CD4-positive, alpha-beta memory T cell (primary cell): ENCODE results near the gene FKBP4. TPM values are rescaled to one million over a fixed set of nuclear protein-coding genes. Genes with fewer than 3 reads are reported as not detected.
A peak's percentile ranks its signal among the peaks of the same experiment; 100 is the strongest.

ENCODE experiments used
- CTCF ChIA-PET: fragments of 350-600 bp; sonication (Branson Sonifier 250); formaldehyde crosslinking; loops from one replicate; lab custom pipeline; 2021; ENCODE audit warnings: inconsistent platforms; ENCODE audit not compliant: partially characterized antibody; lab: Charles Lee
- POLR2A ChIA-PET: fragments of 350-600 bp; sonication (Branson Sonifier 250); formaldehyde crosslinking; loops from one replicate; lab custom pipeline; 2021; ENCODE audit not compliant: partially characterized antibody; lab: Charles Lee
- DNase-seq, 5 donors: peaks; one replicate each; pipeline versions ENCODE4 v3.0.0 to v3.0.0-alpha.2; 2020 to 2022; ENCODE audit warnings: mixed read lengths in 1 of 5
- H3K27ac ChIP-seq: one replicate; pipeline ENCODE4 v1.7.0; 2013; ENCODE audit warnings: low read depth, low read length
- H3K27me3 ChIP-seq: 2 replicates; pipeline ENCODE4 v1.7.0; 2013; ENCODE audit warnings: mild to moderate bottlenecking, low read length, moderate library complexity; ENCODE audit not compliant: insufficient read depth
- H3K36me3 ChIP-seq: 2 replicates; pipeline ENCODE4 v1.7.0; 2013; ENCODE audit warnings: mild to moderate bottlenecking, low read length, moderate library complexity; ENCODE audit not compliant: insufficient read depth
- H3K4me1 ChIP-seq: 2 replicates; pipeline ENCODE4 v1.7.0; 2013; ENCODE audit warnings: mild to moderate bottlenecking, low read length, moderate library complexity; ENCODE audit not compliant: insufficient read depth
- H3K4me3 ChIP-seq, 2 donors: one replicate each; pipeline ENCODE4 v1.7.0; 2013; ENCODE audit warnings: low read length in 2 of 2, mild to moderate bottlenecking in 1 of 2
- H3K9me3 ChIP-seq, 2 donors: one replicate each; pipeline ENCODE4 v1.7.0; 2013; ENCODE audit warnings: low read length in 2 of 2, control low read depth in 1 of 2; ENCODE audit not compliant: control insufficient read depth in 1 of 2
- H3K27ac Mint-ChIP-seq, 7 donors: one replicate each; pipeline ENCODE4 v1.8.0; 2020 to 2021; ENCODE audit warnings: mixed read lengths in 7 of 7, mild to moderate bottlenecking in 6 of 7, inconsistent platforms in 3 of 7, moderate library complexity in 3 of 7
- H3K27me3 Mint-ChIP-seq, 2 donors: one replicate each; pipeline ENCODE4 v1.8.0; 2020 to 2021; ENCODE audit warnings: mixed read lengths in 2 of 2
- H3K36me3 Mint-ChIP-seq, 2 donors: one replicate each; pipeline ENCODE4 v1.8.0; 2020 to 2021; ENCODE audit warnings: mixed read lengths in 2 of 2, inconsistent platforms in 1 of 2, mild to moderate bottlenecking in 1 of 2
- H3K4me1 Mint-ChIP-seq, 4 donors: one replicate each; pipeline ENCODE4 v1.8.0; 2020 to 2021; ENCODE audit warnings: mixed read lengths in 4 of 4, mild to moderate bottlenecking in 1 of 4
- H3K4me3 Mint-ChIP-seq, 8 donors: one replicate each; pipeline ENCODE4 v1.8.0; 2020 to 2021; ENCODE audit warnings: mixed read lengths in 8 of 8, mild to moderate bottlenecking in 7 of 8, moderate library complexity in 6 of 8, inconsistent platforms in 3 of 8
- H3K9me3 Mint-ChIP-seq, 8 donors: one replicate each; pipeline ENCODE4 v1.8.0; 2020 to 2021; ENCODE audit warnings: mixed read lengths in 8 of 8, mild to moderate bottlenecking in 5 of 8, inconsistent platforms in 3 of 8, moderate library complexity in 1 of 8
- intact Hi-C: fragments of 100-400 bp; cut with micrococcal nuclease; formaldehyde crosslinking; loops from one replicate; pipeline ENCODE4 v1.15.1; 2023
- polyA plus RNA-seq, 2 donors: library from polyadenylated mRNA; unstranded; fragments of 300-500 nt; fragmentation: Illumina TruSeq; gene quantifications; one replicate each; pipeline ENCODE4 v1.2.3, GENCODE V29; 2021
- total RNA-seq, 2 experiments: library from RNA; stranded (reverse); gene quantifications; one replicate each; pipeline ENCODE4 v1.2.3, GENCODE V29; 2021

Gene FKBP4
- total and polyA plus RNA-seq, 4 experiments from 2014 or later = 24.9 to 53.3 (median 43.1) TPM

DNA sequence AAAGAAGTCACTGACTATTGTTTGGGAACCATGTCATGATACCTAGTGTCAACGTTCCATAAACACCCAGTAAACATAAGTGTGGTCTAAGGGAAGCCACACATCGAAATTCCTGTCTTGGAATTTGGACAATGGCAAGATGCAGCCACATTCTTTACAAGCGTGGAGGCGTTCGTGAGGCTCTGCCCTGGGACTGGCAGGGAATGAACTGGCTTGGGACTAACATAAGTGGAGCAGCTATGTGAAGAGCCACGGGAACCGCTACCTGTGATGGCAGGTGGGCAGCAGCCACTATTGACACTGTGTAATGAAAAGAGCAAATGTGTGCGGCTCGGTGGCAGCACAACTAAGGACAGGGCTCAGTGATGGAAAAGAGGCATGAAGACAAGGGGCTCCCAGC, 50.0 kb downstream of the FKBP4 start:
- Mint-ChIP-seq H3K36me3 (peaks cover 37 to 52% of the 10 kb centered on the region in 2 donors), H3K9me3 (no peaks in the 10 kb centered on the region), H3K4me1 (peaks cover 0 to 3% (median under 1%) of the 10 kb centered on the region in 4 donors), H3K27ac (peak overlapping the region in 1 of 7 donors; percentile 81), H3K4me3 (no peak overlapping the region), H3K27me3 (no peaks in the 10 kb centered on the region)
- Histone ChIP-seq H3K27me3 (no peaks in the 10 kb centered on the region), H3K27ac (no peak overlapping the region), H3K4me1 (no peaks in the 10 kb centered on the region), H3K36me3 (peaks cover 15% of the 10 kb centered on the region), H3K4me3 (no peak overlapping the region), H3K9me3 (no peaks in the 10 kb centered on the region)
- intact Hi-C loops = loop anchor here (10.0 kb wide), 1 partner anchor 200 kb away; no protein-coding TSS in a partner anchor
- ChIA-PET POLR2A (no interaction called here), CTCF (interaction anchor here (0.6 to 1.5 kb wide), 4 partner anchors 9 to 197 kb away, joined by 3 to 6 read pairs (median 4); no protein-coding TSS in a partner anchor)
- DNase-seq = no peak

GRCh38 chr12:2845280-2845679, 50.5 kb downstream of the FKBP4 start:
- Histone ChIP-seq H3K9me3 (no peaks in the 10 kb centered on the region), H3K4me1 (no peaks in the 10 kb centered on the region), H3K27me3 (no peaks in the 10 kb centered on the region), H3K27ac (no peak overlapping the region), H3K4me3 (no peak overlapping the region), H3K36me3 (peaks cover 14% of the 10 kb centered on the region)
- Mint-ChIP-seq H3K27ac (no peak overlapping the region), H3K4me3 (no peak overlapping the region), H3K9me3 (no peaks in the 10 kb centered on the region), H3K36me3 (peaks cover 35 to 52% of the 10 kb centered on the region in 2 donors), H3K4me1 (peaks cover 0 to 3% (median under 1%) of the 10 kb centered on the region in 4 donors), H3K27me3 (no peaks in the 10 kb centered on the region)
- CTCF ChIA-PET = interaction anchor here (1.1 to 1.5 kb wide), 4 partner anchors 9 to 196 kb away, joined by 3 to 6 read pairs (median 4); no protein-coding TSS in a partner anchor
- no peak for DNase-seq
- intact Hi-C loops = loop anchor here (10.0 kb wide), 1 partner anchor 200 kb away; no protein-coding TSS in a partner anchor
- POLR2A ChIA-PET = no interaction called here

DNA sequence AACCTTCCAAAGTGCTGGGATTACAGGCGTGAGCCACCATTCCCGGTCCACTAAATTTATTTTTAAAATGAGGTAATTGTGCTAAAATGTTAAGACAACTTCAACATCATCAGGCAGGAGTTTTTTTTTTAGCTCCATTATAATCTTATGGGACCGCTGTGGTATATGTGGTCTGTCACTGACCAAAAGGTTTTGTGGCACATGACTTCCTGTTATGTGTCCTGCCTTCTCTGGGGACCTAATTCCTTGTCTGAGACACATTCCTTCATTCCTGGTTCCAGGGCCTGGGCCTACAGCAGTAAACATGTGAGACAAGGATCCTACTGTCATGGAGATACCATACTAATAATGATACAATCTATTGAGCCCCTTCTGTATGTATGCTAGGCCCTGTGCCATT, 57.2 kb downstream of the FKBP4 start:
- H3K4me1 Mint-ChIP-seq = peaks cover 0 to 6% (median 0%) of the 10 kb centered on the region in 4 donors
- no peaks in the 10 kb centered on the region for H3K27me3 Mint-ChIP-seq
- no peaks in the 10 kb centered on the region for H3K9me3 Mint-ChIP-seq
- H3K27me3 ChIP-seq = no peaks in the 10 kb centered on the region
- no peak overlapping the region for H3K27ac ChIP-seq
- DNase-seq = no peak
- no peaks in the 10 kb centered on the region for H3K4me1 ChIP-seq
- intact Hi-C loops = no loop called here
- ChIA-PET POLR2A (no interaction called here), CTCF (interaction anchor here (0.8 to 1.7 kb wide), 3 partner anchors 18 to 92 kb away, joined by 3 to 4 read pairs (median 3); no protein-coding TSS in a partner anchor)
- peaks cover 21 to 31% of the 10 kb centered on the region in 2 donors for H3K36me3 Mint-ChIP-seq
- H3K27ac Mint-ChIP-seq = no peak overlapping the region
- no peak overlapping the region for H3K4me3 Mint-ChIP-seq
- peaks cover 3% of the 10 kb centered on the region for H3K36me3 ChIP-seq
- H3K4me3 ChIP-seq = no peak overlapping the region
- H3K9me3 ChIP-seq = no peaks in the 10 kb centered on the region

GRCh38 chr12:2853626-2854025, 58.9 kb downstream of the FKBP4 start:
- peaks cover 0 to 6% (median 0%) of the 10 kb centered on the region in 4 donors for H3K4me1 Mint-ChIP-seq
- intact Hi-C loops = no loop called here
- POLR2A ChIA-PET = no interaction called here

More at GRCh38 chr12:2853626-2854025, 58.9 kb downstream of the FKBP4 start:
- Histone ChIP-seq H3K9me3 (no peaks in the 10 kb centered on the region), H3K27me3 (no peaks in the 10 kb centered on the region), H3K4me1 (no peaks in the 10 kb centered on the region), H3K27ac (no peak overlapping the region), H3K36me3 (peaks cover 3% of the 10 kb centered on the region), H3K4me3 (no peak overlapping the region)
- CTCF ChIA-PET = interaction anchor here (0.7 to 2.3 kb wide), 3 partner anchors 10 to 1930 kb away, joined by 3 to 8 read pairs (median 6); no protein-coding TSS in a partner anchor
- no peak overlapping the region for H3K4me3 Mint-ChIP-seq
- H3K36me3 Mint-ChIP-seq = peaks cover 13 to 23% of the 10 kb centered on the region in 2 donors
- peak overlapping the region in 1 of 7 donors; percentile 79 for H3K27ac Mint-ChIP-seq
- no peaks in the 10 kb centered on the region for H3K9me3 Mint-ChIP-seq
- H3K27me3 Mint-ChIP-seq = no peaks in the 10 kb centered on the region
- peak in 3 of 5 donors; percentile 15 to 24 (median 18) for DNase-seq

Other genes with a start within 250 kb of the FKBP4 start
- 100 to 1,000 TPM; 116 to 133 TPM for gene ITFG2, start 17.7 kb downstream of the FKBP4 start, total RNA-seq
- 10 to 100 TPM; 45.8 to 47.1 TPM for gene ITFG2, start 17.7 kb downstream of the FKBP4 start, polyA plus RNA-seq
- not detected for gene NRIP2, start 40.1 kb downstream of the FKBP4 start, total RNA-seq
- 1 to 10 TPM in 1 of 2 donors, under 1 TPM in 1; 0.29 to 2.0 TPM for gene NRIP2, start 40.1 kb downstream of the FKBP4 start, polyA plus RNA-seq
- gene TEX52, start 62.1 kb downstream of the FKBP4 start, total RNA-seq = not detected
- not detected for gene TEX52, start 62.1 kb downstream of the FKBP4 start, polyA plus RNA-seq
- under 1 TPM; 0.30 to 0.44 TPM for gene FOXM1, start 82.2 kb downstream of the FKBP4 start, total RNA-seq
- under 1 TPM in 1 of 2 donors, not detected in 1; 0.30 TPM for gene FOXM1, start 82.2 kb downstream of the FKBP4 start, polyA plus RNA-seq
- gene RHNO1, start 82.3 kb downstream of the FKBP4 start, total RNA-seq = 10 to 100 TPM; 31.2 to 35.7 TPM
- gene RHNO1, start 82.3 kb downstream of the FKBP4 start, polyA plus RNA-seq = 100 to 1,000 TPM in 1 of 2 donors, 10 to 100 TPM in 1; 58.5 to 107 TPM
- 1 to 10 TPM; 6.7 to 9.1 TPM for gene TULP3, start 95.9 kb downstream of the FKBP4 start, total RNA-seq
- 10 to 100 TPM in 1 of 2 donors, 1 to 10 TPM in 1; 8.4 to 10.0 TPM for gene TULP3, start 95.9 kb downstream of the FKBP4 start, polyA plus RNA-seq
- gene TEAD4, start 164.4 kb downstream of the FKBP4 start, total RNA-seq = not detected
- not detected for gene TEAD4, start 164.4 kb downstream of the FKBP4 start, polyA plus RNA-seq